Panc1 (cell line): Measurements from ENCODE around the gene LCN1.

Source experiments
- CTCF ChIP-seq: fragments of 450-650 bp; IDR thresholded peaks from 2 replicates; pipeline ENCODE4 v1.5.1; 2017; ENCODE audit warnings: mild to moderate bottlenecking
- POLR2AphosphoS5 ChIP-seq: IDR thresholded peaks from 2 replicates; pipeline ENCODE4 v1.6.1; 2012; ENCODE audit warnings: mild to moderate bottlenecking, low read depth, low read length, moderate library complexity

- TF ChIP-seq CTCF = no peak
- TF ChIP-seq POLR2AphosphoS5 = no peak
These were observed 30.9 kb upstream of the LCN1 start for GRCh38 chr9:135490166-135490870.
